ENCODE results near the gene TEX54.
A peak's percentile ranks its signal among the peaks of the same experiment; 100 is the strongest.

The TEX54 gene

GRCh38 chr11:62811659-62812058, 21.0 kb downstream of the TEX54 start:
- Histone ChIP-seq H3K27me3 (ENCODE audit: insufficient read depth, low read length) (no peaks in the 10 kb centered on the region), H2AFZ (ENCODE audit: low read length) (no peak overlapping the region), H3K4me1 (ENCODE audit: insufficient read depth, low read length, severe bottlenecking) (peaks cover 14% of the 10 kb centered on the region), H3K9me3 (ENCODE audit: low read length) (no peaks in the 10 kb centered on the region), H3K36me3 (ENCODE audit: insufficient read depth, low read length) (peaks cover 11% of the 10 kb centered on the region), H3F3A (ENCODE audit: insufficient read depth, low read length) (no peaks in the 10 kb centered on the region), H3K27ac (ENCODE audit: low read depth, low read length, poor library complexity, severe bottlenecking) (no peak overlapping the region), H3K9me2 (ENCODE audit: low read depth, low read length) (no peaks in the 10 kb centered on the region), H3K4me3 (ENCODE audit: low read depth, low read length, poor library complexity, severe bottlenecking) (no peak overlapping the region), H3K9ac (ENCODE audit: low read length) (no peak overlapping the region), H4K20me1 (ENCODE audit: insufficient read depth, low read length) (no peaks in the 10 kb centered on the region), H3K4me2 (ENCODE audit: low read length) (no peak overlapping the region), H3K79me2 (ENCODE audit: insufficient read depth, low read length) (no peaks in the 10 kb centered on the region)
- TF ChIP-seq EZH2 (IDR thresholded peaks at IDR 0.05; ENCODE audit: borderline replicate concordance, low read length) (no peak), CTCF (IDR thresholded peaks at IDR 0.05; ENCODE audit: low read length) (no peak)

- Histone ChIP-seq H3K9me2 (ENCODE audit: low read depth, low read length) (no peaks in the 10 kb centered on the region), H3F3A (ENCODE audit: insufficient read depth, low read length) (no peaks in the 10 kb centered on the region), H3K27ac (ENCODE audit: low read depth, low read length, poor library complexity, severe bottlenecking) (no peak overlapping the region), H3K9me3 (ENCODE audit: low read length) (no peaks in the 10 kb centered on the region), H3K27me3 (ENCODE audit: insufficient read depth, low read length) (no peaks in the 10 kb centered on the region), H3K36me3 (ENCODE audit: insufficient read depth, low read length) (peaks cover 7% of the 10 kb centered on the region; the same call in 1 of the 2 replicates), H3K4me1 (ENCODE audit: insufficient read depth, low read length, severe bottlenecking) (peaks cover 21% of the 10 kb centered on the region), H3K9ac (ENCODE audit: low read length) (no peak overlapping the region), H3K79me2 (ENCODE audit: insufficient read depth, low read length) (no peaks in the 10 kb centered on the region), H3K4me3 (ENCODE audit: low read depth, low read length, poor library complexity, severe bottlenecking) (no peak overlapping the region), H4K20me1 (ENCODE audit: insufficient read depth, low read length) (no peaks in the 10 kb centered on the region), H2AFZ (ENCODE audit: low read length) (no peak overlapping the region), H3K4me2 (ENCODE audit: low read length) (no peak overlapping the region)
- TF ChIP-seq CTCF (IDR thresholded peaks at IDR 0.05; ENCODE audit: low read length) (no peak), EZH2 (IDR thresholded peaks at IDR 0.05; ENCODE audit: borderline replicate concordance, low read length) (no peak)
Observed at GRCh38 chr11:62810748-62811147, 21.9 kb downstream of the TEX54 start.

- no peak overlapping the region for H2AFZ ChIP-seq (ENCODE audit: low read length)
- no peaks in the 10 kb centered on the region for H3K9me2 ChIP-seq (ENCODE audit: low read depth, low read length)
- H3K27ac ChIP-seq (ENCODE audit: low read depth, low read length, poor library complexity, severe bottlenecking): peak overlapping the region; percentile 76
- no peaks in the 10 kb centered on the region for H3F3A ChIP-seq (ENCODE audit: insufficient read depth, low read length)
- H3K79me2 ChIP-seq (ENCODE audit: insufficient read depth, low read length): peaks cover 17% of the 10 kb centered on the region
- H3K9ac ChIP-seq (ENCODE audit: low read length): peak overlapping the region; percentile 87
- no peaks in the 10 kb centered on the region for H3K27me3 ChIP-seq (ENCODE audit: insufficient read depth, low read length)
- no peak for TF ChIP-seq EZH2 (IDR thresholded peaks at IDR 0.05; ENCODE audit: borderline replicate concordance, low read length)
- no peak for TF ChIP-seq CTCF (IDR thresholded peaks at IDR 0.05; ENCODE audit: low read length)
- H3K4me1 ChIP-seq (ENCODE audit: insufficient read depth, low read length, severe bottlenecking): peaks cover 36% of the 10 kb centered on the region
- no peaks in the 10 kb centered on the region for H3K9me3 ChIP-seq (ENCODE audit: low read length)
- H3K4me2 ChIP-seq (ENCODE audit: low read length): peak overlapping the region; percentile 89
- H3K4me3 ChIP-seq (ENCODE audit: low read depth, low read length, poor library complexity, severe bottlenecking): peak overlapping the region; percentile 97
- H4K20me1 ChIP-seq (ENCODE audit: insufficient read depth, low read length): no peaks in the 10 kb centered on the region
- peaks cover 20% of the 10 kb centered on the region for H3K36me3 ChIP-seq (ENCODE audit: insufficient read depth, low read length)
Observed at GRCh38 chr11:62806611-62807121, 26.0 kb downstream of the TEX54 start.

Measured in OCI-LY1 (cell line).